ENCODE results near the gene ZMYND8. TPM values are rescaled to one million over a fixed set of nuclear protein-coding genes. Genes with fewer than 3 reads are reported as not detected.

Gene ZMYND8
- total and polyA plus RNA-seq, 2 of the 8 experiments (the other 6 are each of a cell fraction or from before 2014, with no cell fraction given), result 50.5 to 163 TPM

- FAIRE-seq, result no peak
Observed at GRCh38 chr20:47160240-47160639, 196.3 kb downstream of the ZMYND8 start.

More at GRCh38 chr20:47160240-47160639, 196.3 kb downstream of the ZMYND8 start:
- Histone ChIP-seq H3K4me3 (ENCODE audit: extremely low read depth in 1 of 4, insufficient read depth in 2 of 4, low read depth in 3 of 4, low read length in 4 of 4) (no peak overlapping the region), H3K79me2 (ENCODE audit: control insufficient read depth in 1 of 2, insufficient read depth in 2 of 2, low read length in 2 of 2) (no peaks in the 10 kb centered on the region), H2BK15ac (ENCODE audit: low read length) (no peak overlapping the region), H3K14ac (ENCODE audit: insufficient read length) (no peak overlapping the region), H3K23ac (ENCODE audit: insufficient read length) (no peak overlapping the region), H2BK120ac (replicated peaks; ENCODE audit: low read depth, low read length) (no peak overlapping the region), H3K9ac (replicated peaks in 1 of 4; ENCODE audit: extremely low read depth in 1 of 4, low read depth in 3 of 4, low read length in 3 of 4) (no peak overlapping the region), H2AK5ac (ENCODE audit: low read depth, low read length) (no peak overlapping the region), H4K20me1 (replicated peaks in 1 of 2; ENCODE audit: control insufficient read depth in 1 of 2, insufficient read depth in 2 of 2, low read length in 2 of 2) (no peaks in the 10 kb centered on the region), H3K56ac (replicated peaks; ENCODE audit: insufficient read length, low read depth, low read length) (no peak overlapping the region), H3K23me2 (ENCODE audit: low read depth, low read length) (no peaks in the 10 kb centered on the region), H3K27ac (ENCODE audit: low read depth, low read length) (no peak overlapping the region), H3K9me3 (ENCODE audit: insufficient read depth in 2 of 2, low read depth in 1 of 2, low read length in 1 of 2) (no peaks in the 10 kb centered on the region), H2BK12ac (ENCODE audit: low read depth, low read length) (no peak overlapping the region), H4K91ac (replicated peaks; ENCODE audit: insufficient read length, low read length) (no peak overlapping the region), H3K18ac (ENCODE audit: extremely low read depth, low read length) (no peak overlapping the region), H3K4me2 (ENCODE audit: insufficient read depth in 1 of 2, low read depth in 2 of 2, low read length in 2 of 2) (no peak overlapping the region), H4K8ac (ENCODE audit: extremely low read depth, insufficient read depth, low read length) (no peak overlapping the region), H2BK20ac (ENCODE audit: low read length) (no peak overlapping the region), H2AFZ (ENCODE audit: low read length) (no peak overlapping the region), H3K4me1 (replicated peaks in 1 of 4; ENCODE audit: control insufficient read depth in 3 of 4, insufficient read depth in 4 of 4, low read length in 3 of 4) (peaks cover 0 to 3% (median 0%) of the 10 kb centered on the region in 4 experiments; a peak in 1 of 7 replicates), H3K4ac (replicated peaks; ENCODE audit: insufficient read length, low read depth, low read length) (no peak overlapping the region), H3K36me3 (ENCODE audit: control insufficient read depth in 2 of 4, insufficient read depth in 4 of 4, low read length in 3 of 4) (no peaks in the 10 kb centered on the region), H3K79me1 (ENCODE audit: low read depth, low read length) (no peaks in the 10 kb centered on the region), H4K5ac (ENCODE audit: insufficient read length, low read depth, low read length) (no peak overlapping the region), H3K27me3 (replicated peaks in 1 of 4; ENCODE audit: control insufficient read depth in 3 of 4, extremely low read depth in 1 of 4, insufficient read depth in 3 of 4, low read length in 3 of 4) (no peaks in the 10 kb centered on the region), H2BK5ac (ENCODE audit: low read depth, low read length) (no peak overlapping the region)
- no peak for DNase-seq (ENCODE audit: low read depth in 1 of 2, low spot score in 2 of 2)
- ChIA-PET POLR2A (ENCODE audit: partially characterized antibody) (no interaction called here), CTCF (ENCODE audit: partially characterized antibody) (interaction anchor here (0.6 to 1.4 kb wide), 2 partner anchors 189 to 403 kb away, joined by 3 to 4 read pairs; no protein-coding TSS in a partner anchor)
- TF ChIP-seq PHF8 (conservative IDR thresholded peaks at IDR 0.05; ENCODE audit: low read depth, low read length) (no peak), KDM4A (IDR thresholded peaks at IDR 0.05; ENCODE audit: low read depth, low read length, severe bottlenecking) (no peak), ATF2 (IDR thresholded peaks at IDR 0.05; ENCODE audit: low read length) (no peak), RAD21 (IDR thresholded peaks at IDR 0.05 in 1 of 2, conservative IDR thresholded peaks at IDR 0.05 in 1 of 2; ENCODE audit: low read depth in 2 of 2, low read length in 2 of 2) (no peak), E2F6 (IDR thresholded peaks at IDR 0.05) (no peak)
- 86% methylated on average over 7 of the region's 7 CpGs; no CpG with 5 or more reads in 1 of the 2 experiments for WGBS, 2 experiments (ENCODE audit: extremely low coverage in 1 of 2, insufficient coverage in 1 of 2, insufficient read length in 1 of 2, insufficient replicate concordance in 2 of 2, low coverage in 1 of 2, low lambda C conversion rate in 2 of 2, missing lambda C conversion rate in 1 of 2)

Data from H1 (cell line).